NCI-H748 treated with DMSO at 0.1 percent for 48 hours (cell line): ENCODE results near the gene EID3.
"Not testable (repeated sequence)": the region's sequence is repeated elsewhere in the genome, so short reads cannot be mapped to it uniquely, and the experiment has no call there.

ENCODE experiments used
- DNase-seq: peaks from one replicate; lab custom pipeline; 2025; lab: John Stamatoyannopoulos, UW

Gene EID3

DNA sequence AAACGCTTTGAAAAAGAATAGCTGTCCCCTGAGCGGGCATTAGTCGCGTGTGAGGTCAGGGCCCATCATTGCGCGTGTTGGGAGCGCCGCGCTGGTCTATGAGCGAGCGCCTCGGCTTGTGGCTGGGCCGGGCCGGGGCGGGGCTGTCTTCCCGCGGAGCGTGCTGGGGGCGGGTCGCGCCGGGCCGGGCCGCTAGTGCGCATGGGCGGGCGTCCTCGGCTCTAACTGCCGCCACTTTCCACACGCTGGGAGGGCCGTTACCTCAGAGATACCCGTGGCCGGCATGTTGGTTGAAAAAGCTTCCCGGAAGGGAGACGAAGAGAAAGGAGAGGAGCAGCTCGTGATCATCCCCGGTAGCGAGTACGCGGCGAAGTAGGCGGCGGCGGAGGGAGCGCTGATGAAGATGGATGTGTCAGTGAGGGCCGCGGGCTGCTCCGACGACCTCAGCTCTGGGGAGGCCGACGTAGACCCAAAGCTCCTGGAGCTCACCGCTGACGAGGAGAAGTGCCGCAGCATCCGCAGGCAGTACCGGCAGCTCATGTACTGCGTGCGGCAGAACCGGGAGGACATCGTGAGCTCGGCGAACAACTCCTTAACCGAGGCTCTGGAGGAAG, at the start of gene EID3:
TSS of gene EID3 (plus strand) at position 202 of the 614 bp plus-strand sequence. CDS start at position 398, 196 bp downstream.
- DNase-seq = no peak

DNA sequence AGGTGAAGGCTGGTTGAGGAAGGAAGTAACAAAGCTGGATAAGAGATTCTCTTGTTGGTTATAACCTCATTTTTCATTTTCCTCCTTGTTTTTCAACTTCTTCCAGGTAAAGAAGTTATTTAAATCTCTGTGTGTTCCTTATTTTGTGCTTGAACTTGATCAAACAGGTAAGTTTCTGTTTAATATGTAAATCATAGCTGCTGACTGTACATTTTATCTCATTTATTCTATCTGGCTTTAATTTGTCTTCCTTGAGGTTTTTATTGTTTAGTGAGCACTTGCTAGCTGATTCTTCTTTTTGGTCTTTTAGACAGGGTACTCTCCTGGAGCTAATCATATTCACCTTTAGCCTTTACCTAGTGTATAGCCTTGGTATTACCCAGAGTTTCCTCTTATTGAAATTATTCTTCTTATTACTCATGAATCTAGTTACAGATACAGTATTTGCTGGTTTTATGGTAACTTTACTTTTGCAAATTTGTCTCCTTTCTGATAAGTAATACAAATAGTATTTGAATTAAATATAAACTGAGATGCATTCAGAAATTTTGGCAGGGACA, 45.5 kb upstream of the EID3 start:
- no peak for DNase-seq

DNA sequence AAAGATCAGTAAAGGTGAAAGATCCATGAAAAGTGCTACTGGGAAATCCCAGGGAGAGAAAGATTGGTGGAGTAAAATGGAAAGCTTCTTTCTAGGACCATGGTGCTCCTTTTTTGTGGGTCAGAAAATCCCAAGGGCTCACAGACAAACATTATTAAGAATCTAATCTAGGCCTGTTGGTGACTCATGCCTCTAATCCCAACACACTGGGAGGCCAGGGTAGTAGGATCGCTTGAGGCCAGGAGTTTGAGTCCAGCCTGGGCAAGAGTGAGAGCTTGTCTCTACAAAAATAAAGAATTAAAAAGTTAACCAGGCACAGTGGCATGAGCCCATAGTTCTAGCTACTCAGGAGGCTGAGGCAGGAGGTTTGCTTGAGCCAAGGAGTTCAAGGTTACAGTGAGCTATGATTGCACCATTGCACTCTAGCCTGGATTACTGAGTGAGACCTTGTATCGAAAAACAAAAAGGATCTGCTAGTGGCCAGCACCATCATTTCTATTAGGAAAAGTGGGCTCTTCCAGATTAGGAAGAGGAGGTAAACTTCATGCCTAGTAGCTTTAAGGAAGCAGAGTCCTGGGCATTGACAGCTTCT, 45.0 kb upstream of the EID3 start:
- no peak for DNase-seq

DNA sequence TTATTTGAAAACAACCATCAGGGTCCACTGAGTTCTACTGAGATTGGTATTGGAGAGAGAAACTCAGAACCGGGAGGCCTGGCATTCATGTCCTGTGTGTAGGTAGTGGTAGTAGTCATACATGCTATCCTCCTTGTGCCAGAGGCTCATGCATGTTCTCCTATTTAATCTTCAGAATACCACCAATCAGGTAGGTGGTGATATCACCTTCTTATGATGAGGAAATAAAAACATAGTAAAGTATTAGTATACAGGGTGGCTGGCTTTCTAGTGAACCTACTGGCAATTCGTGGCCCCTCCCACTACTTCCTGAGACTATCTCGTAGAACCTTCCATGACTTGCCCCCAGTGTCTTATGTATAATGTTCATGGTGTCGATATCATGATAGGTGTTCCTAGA, 40.5 kb upstream of the EID3 start:
- no peak for DNase-seq

DNA sequence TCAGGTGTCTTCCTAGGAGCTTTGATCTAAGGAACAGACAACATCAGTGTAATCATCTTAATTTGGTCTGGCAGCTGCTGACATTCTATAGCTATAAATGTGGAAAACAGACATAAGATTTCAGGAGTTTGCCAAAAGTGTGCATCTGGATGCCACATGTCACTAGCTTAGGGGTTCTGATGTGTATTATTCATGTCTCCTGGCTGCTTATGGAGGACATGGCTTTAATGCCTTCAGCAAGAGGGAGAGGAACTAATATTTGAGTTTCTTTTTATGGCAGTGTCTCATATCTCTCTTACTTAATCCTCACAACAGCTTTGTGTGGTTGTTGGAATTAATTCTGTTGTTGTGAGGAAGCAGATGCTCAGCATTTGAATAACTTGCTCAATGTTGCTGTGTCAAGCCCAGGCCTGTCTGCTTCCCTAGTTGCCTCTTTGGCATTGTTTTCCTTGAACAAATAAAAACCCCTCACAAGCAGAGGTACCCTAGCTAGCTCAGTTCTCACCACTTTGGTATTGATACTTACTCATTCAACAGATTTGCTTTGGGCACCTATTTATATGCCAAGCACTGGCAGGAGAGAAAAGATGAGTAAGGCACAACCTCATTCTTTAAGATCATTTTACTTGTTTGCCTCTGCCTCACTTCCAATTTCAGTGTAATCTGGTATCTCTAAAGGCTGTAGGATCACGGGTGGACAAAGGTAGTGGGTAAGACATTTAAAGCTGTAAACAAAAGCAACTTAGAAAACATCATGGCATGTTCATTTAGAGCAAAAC, 39.8 kb upstream of the EID3 start:
- peak; percentile 64 for DNase-seq

DNA sequence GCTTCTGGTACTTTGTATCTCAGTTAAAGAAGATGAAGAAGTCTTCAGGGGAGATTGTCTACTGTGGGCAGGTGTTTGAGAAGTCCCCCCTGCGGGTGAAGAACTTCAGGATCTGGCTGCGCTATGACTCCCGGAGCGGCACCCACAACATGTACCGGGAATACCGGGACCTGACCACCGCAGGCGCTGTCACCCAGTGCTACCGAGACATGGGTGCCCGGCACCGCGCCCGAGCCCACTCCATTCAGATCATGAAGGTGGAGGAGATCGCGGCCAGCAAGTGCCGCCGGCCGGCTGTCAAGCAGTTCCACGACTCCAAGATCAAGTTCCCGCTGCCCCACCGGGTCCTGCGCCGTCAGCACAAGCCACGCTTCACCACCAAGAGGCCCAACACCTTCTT, 38.1 kb upstream of the EID3 start:
- DNase-seq = not testable (repeated sequence)

DNA sequence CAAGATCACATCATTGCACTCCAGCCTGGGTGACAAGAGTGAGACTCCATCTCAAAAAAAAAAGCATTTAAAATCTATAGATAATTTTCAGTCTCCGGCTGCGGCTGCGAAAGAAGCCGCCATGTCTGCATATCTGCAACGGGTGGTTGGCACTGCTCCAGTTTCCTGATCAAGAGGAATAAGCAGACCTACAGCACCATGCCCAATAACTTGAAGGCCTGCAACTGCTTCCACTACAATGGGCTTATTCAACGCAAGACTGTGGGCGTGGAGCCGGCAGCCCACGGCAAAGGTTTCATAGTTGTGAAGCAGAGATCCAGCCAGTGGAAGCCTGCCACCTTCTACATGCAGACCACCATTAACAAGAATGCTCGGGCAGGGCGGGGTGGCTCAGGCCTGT, 30.6 kb upstream of the EID3 start:
- no peak for DNase-seq

DNA sequence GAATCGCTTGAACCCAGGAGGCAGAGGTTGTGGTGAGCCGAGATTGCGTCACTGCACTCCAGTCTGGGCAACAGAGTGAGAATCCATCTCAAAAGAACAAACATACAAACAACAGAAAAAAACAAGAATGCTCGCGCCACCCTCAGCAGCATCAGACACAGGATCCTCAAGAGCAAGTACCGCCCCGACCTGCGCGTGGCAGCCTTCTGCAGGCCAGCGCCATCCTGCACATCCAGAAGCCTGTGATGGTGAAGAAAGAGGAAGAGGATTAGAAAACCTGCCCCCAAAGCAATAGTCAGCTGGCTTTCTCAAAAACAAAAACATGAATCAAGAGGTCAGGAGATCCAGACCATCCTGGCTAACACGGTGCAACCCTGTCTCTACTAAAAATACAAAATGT, 30.0 kb upstream of the EID3 start:
- no peak for DNase-seq

DNA sequence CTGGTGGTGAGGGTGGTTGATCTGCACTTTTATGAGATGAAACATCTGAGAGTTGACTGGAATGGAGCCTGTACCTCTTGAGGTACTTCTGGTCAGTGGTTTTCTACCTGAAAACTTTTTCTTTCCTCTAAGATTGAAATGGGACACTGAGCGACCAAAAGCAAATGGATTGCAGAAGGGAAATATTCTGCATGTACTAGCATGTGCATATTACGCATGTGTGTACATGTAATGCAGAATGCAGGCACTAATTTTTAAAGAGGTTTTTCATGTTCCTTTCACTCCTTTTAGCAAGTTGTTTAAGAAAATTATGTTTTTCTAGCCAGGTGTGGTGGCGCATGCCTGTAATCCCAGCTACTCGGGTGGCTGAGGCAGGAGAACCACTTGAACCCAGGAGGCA, 28.7 kb upstream of the EID3 start:
- no peak for DNase-seq

DNA sequence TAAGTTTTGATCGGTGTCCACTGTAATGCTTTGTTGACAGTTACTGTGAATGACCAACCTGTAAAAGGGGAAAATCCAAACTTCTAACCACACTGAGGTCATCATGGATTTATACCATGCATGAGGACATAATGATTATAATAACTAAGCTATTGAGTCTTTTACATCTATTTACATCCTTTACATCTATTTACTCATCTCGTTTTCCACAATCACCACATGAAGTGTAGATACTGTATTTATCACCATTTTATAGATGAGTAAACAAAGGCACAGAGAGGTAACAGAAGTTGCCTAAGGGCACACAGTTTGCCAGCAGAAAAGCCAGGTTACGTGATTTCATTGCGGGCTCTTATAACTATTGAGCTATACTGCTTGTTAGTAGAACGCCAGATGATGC, 27.9 kb upstream of the EID3 start:
- peak; percentile 6 for DNase-seq

DNA sequence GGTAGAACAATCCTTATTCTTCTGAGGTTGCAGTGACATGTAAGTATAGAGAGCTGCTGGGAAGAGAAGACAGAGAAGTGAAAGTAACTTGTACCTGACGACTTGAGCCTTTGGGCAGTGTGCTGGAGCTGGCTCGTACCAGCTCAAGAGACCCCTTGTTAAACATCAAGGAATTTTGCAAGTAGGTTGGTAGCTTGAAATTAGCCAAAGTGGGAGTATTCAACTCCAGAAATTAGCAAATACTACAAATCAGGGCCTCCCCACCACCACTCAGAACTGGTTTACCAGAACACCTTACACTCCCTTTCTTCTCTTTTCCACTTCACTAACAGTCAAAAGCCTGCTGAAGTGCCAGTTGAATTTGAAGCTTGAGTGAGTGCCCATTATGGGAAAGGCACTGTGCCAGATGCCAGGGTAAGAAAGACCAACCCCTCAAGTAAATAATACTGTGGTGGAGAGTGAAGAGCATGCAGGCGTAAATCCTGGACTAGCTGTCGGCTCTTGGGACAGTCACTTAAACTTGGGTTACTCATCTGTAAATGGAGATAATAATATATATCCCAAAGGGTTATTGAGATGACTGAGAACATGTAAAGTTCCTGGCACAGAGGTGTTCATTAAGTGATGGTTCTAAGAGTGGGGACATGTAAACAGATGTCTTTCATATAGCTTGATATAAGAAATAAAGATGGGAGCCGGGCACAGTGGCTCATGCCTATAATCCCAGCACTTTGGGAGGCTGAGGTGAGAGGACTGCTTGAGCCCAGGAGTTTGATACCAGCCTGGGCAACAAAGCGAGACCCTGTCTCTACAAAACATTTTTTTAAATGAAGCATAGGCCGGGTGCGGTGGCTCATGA, 27.0 kb upstream of the EID3 start:
- DNase-seq = no peak

DNA sequence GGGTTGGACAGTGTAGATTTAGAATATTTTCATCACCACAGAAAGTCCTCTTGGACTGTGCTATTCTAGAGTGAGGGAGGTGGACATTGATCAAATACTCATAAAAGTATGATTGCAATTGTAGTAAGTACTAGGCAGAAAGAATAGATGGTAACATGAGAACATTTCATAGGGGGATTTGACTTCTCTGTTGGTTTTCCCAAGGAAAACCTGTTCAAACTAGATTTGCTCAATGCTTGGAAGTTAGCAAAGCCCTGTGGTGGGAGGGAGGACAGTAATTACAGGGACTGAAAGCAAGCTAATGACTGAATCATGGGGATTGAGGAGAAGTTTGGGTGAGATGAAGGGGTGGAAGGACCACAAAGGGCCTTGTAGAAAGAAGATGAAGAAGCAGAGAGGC, 24.4 kb upstream of the EID3 start:
- peak; percentile 22 for DNase-seq

DNA sequence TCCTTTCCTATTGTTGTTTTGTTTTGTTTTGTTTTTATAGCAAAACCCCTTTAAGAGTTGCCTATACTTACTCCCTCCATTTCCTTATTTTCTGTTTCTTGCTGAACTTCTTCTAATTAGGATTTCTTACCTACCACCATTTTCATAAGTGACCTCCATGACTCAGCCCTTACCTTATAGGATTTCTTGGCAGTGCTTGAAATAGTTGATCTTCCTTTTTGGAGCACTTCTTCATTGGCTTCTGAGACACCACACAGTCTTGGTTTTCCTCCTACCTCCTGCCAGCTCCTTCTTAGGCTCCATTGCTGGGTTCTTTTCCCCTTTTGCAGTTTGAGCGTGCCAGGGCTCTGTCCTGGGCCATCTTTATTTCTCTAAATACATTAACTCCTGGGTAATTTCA, 23.4 kb upstream of the EID3 start:
- no peak for DNase-seq

DNA sequence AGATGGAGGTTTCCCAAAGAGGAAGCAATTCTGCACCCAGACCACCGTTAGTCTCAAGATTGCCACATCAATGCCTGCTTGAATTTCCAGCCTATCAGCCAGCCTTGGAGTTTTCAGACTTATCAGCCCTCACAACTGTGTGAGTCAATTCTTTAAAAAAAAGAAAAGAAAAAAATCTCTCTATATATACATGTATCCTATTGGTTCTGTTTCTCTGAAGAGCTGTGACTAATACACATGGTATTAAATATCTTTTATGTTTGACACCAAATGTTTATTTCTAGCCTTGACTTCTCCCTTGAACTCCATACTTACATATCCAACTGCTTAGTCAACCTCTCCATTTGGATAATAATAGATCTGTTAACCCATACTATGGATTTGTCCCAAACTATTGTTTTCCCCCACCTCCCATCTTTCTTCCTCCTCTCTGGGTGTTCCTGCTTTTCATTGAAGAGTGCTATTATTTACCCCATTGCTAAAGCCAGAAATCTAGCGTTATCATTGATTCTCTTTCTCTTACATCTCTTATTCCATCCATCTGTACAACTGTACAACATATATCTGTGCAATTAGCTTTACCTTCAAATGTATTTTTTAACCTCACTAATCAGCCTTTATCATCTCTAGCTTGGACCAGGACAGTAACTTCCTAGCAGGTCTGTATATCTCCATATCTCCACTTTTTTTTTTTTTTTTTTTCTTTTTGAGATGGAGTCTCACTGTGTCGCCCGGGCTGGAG, 22.7 kb upstream of the EID3 start:
- DNase-seq = no peak

DNA sequence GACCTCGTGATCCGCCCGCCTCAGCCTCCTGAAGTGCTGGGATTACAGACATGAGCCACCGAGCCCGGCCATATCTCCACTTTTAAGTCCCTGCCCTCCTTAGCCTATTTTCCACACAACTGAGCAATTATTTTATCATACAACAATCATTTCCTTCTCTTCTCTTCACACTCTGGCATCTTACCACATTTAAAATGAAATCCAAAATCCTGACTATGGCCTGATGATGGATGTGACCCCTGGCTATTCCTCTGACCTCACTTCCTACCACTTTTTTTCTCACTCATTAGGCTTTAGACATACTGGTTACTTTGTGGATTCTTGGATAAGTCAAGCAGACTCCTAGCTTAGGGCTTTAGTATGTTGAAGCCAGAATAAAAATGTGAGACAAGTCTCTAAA, 21.9 kb upstream of the EID3 start:
- DNase-seq = no peak

DNA sequence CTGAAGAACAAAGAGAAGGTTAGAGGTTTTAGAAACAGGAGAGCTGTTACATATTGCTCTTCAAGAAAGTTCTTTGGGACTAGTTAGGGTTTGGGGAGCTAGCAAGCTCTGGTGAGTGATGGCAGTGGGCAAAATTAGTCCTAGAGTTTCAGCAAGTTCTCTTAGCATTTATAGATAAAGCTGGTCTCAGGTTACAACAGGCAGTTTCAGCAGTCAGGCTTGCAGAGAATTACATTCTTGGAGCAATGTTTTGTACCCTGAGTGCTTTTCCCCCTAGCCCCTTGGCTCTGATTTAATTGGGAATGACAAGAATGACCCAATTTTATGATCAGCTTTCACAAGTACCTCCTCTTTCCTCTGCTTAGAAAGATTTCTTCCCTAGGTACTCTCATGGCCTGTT, 21.4 kb upstream of the EID3 start:
- DNase-seq = no peak

DNA sequence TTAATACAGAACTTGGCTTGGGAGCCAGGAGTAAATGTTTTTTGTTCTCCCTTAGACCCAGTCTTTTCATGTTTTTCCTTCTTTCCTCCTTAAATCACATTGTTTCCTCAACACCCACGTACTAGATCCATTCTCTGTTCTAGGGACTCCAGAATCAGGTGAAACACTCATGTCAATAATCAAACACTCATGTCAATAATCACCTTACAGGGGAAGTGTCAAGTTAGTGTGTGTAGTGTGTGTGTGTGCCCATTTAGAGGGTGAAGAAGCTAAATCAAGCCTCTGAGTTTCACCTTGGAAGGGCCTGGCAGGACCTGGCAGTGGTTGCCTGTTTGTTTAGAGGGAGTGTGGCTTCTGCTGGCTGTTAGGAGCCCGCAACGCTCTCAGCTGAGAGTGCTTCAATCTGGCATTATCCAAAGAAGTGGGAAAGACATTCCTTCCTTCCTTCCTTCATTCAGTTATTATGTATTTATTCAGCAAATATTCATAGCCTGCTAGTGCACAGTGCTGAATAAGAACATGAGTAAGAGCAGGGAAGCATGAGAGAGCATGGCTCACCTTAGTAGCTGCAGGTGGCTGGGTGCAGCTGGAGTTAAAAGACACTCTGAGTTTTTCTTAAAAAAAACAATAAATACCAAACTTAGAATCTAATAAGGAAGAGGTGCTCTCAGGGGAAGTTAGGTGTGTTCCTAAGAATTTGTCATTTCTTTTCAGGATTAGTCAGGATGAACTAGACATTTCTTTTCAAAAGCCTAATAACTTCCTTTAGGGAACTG, 17.6 kb upstream of the EID3 start:
- no peak for DNase-seq

DNA sequence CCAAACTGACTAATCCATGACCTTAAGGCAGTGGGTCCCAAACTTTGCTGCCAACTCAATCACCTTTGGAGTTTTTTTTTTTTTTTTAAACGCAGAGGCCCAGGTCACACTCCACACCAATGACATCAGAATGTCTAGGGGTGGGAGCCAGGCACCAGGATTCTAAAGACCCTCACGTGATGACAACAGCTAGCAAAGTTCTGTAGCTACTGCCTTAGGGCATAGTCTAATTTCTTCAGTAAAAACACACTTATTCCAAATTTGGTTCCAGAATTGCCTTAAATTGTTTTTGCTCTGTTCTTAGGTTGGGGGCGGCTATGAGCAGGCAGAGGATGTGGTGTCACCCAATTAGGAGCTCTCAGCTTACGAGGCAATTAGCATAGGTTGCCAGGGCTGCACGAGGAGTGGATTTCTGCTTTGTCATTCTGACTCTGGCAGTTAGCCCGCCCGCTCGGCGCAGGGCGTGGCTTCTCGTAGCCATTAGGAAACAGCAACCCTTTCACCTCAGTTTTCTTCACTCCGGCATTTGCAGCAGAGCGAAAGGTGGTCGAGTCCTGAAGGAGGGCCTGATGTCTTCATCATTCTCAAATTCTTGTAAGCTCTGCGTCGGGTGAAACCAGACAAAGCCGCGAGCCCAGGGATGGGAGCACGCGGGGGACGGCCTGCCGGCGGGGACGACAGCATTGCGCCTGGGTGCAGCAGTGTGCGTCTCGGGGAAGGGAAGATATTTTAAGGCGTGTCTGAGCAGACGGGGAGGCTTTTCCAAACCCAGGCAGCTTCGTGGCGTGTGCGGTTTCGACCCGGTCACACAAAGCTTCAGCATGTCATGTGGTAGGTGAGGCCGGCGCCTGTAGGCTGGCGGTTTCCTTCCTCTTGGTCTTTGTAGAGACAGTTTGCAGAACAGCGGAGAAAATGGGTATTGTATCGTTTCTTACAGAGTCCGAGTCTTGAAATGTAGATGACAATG, 16.7 kb upstream of the EID3 start:
- peak; percentile 95 for DNase-seq

DNA sequence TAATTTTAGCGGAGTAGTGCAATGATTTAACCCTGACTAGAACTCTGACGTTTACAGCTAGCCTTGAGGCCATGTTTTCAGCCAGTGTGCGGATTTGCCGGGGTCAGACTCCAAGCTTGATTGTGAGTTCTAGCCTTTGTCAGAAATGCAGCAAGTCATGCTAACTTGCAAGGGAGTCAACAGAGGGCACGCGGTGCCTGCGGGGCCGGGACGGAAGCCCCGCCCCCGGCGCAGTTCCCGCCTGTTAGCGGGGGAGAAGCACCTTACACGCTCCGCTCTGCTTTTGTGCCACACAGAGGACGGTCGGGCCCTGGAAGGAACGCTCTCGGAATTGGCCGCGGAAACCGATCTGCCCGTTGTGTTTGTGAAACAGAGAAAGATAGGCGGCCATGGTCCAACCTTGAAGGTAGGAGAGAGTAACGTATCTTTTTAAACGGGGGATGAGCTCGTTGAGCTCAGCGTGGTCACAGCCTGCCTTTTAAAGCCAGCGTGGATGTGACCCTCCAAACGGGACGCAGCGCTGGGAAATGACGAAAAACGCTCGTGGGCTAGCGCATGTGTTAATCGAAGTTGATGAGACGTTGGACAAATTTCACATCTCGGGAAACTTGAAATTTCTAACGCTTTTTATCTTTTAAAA, 14.8 kb upstream of the EID3 start:
- peak; percentile 78 for DNase-seq
